Keratinocyte (primary cell): Measurements from ENCODE around the gene OBI1.

ENCODE experiments used
- CTCF ChIP-seq, 3 experiments: IDR thresholded peaks in 1 of 3; conservative IDR thresholded peaks in 1 of 3; optimal IDR thresholded peaks in 1 of 3; 2 replicates in 2 of 3; 3 replicates in 1 of 3; pipeline versions ENCODE3 to v1.5.1; 2011; ENCODE audit warnings: low read length in 3 of 3, mild to moderate bottlenecking in 3 of 3, moderate library complexity in 2 of 3, control low read depth in 1 of 3, inconsistent platforms in 1 of 3; ENCODE audit not compliant: insufficient read depth in 2 of 3; ENCODE audit errors: extremely low read depth in 1 of 3
- EZH2 ChIP-seq: IDR thresholded peaks from one replicate; pipeline ENCODE4 v1.6.1; 2012; ENCODE audit warnings: inconsistent platforms, mild to moderate bottlenecking, low read length, moderate library complexity

GRCh38 chr13:78586706-78587105, 72.2 kb downstream of the OBI1 start:
- TF ChIP-seq CTCF (optimal IDR thresholded peaks at IDR 0.05 in 1 of 3, IDR thresholded peaks at IDR 0.05 in 1 of 3, conservative IDR thresholded peaks at IDR 0.05 in 1 of 3; ENCODE audit: extremely low read depth in 1 of 3, insufficient read depth in 2 of 3, low read length in 3 of 3), result peak; percentile 13 to 30 (median 19)
- TF ChIP-seq EZH2, result no peak
